GM13976 (cell line): ENCODE data around the gene DGKD.
"Not testable (repeated sequence)": the region's sequence is repeated elsewhere in the genome, so short reads cannot be mapped to it uniquely, and the experiment has no call there.

Experiments
- DNase-seq: peaks from one replicate; pipeline ENCODE4 v3.0.0; 2012; ENCODE audit warnings: low spot score
- in situ Hi-C: fragments of 300-500 bp; cut with MboI; formaldehyde crosslinking; loops from one replicate; pipeline ENCODE4 v1.12.0; 2022; ENCODE audit warnings: low sequenced_read_pairs, mixed read lengths, inconsistent platforms; ENCODE audit not compliant: unreplicated experiment
- TF ChIP-seq, protein P1 (sequence below): IDR thresholded peaks from 2 replicates; pipeline ENCODE4 v1.5.1; 2012; ENCODE audit warnings: borderline replicate concordance, mild to moderate bottlenecking; ENCODE audit not compliant: insufficient read depth; ENCODE audit errors: extremely low read depth, missing control alignments, control extremely low read depth

The DGKD gene

DNA sequence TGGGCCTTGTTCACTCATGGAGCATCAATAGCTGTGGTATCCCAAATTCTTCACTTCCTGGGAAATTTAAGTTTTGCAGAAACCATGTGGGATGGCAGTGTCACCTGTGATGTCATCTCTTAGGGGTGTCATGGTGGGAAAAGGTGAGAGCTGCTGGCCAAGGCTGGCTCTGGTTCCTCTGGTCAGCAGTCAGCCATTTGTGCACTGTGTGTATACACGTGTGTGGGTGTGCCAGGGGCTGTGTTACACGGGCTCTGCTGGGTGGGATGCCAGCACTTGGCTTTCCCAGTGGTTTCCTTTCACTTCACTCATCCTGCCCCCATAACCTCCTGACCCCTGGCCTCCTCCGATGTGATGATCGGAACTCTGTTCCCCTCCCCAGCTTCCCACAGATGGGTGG, 25.4 kb upstream of the DGKD start:
- in situ Hi-C loops = no loop called here
- TF ChIP-seq, protein P1, sequence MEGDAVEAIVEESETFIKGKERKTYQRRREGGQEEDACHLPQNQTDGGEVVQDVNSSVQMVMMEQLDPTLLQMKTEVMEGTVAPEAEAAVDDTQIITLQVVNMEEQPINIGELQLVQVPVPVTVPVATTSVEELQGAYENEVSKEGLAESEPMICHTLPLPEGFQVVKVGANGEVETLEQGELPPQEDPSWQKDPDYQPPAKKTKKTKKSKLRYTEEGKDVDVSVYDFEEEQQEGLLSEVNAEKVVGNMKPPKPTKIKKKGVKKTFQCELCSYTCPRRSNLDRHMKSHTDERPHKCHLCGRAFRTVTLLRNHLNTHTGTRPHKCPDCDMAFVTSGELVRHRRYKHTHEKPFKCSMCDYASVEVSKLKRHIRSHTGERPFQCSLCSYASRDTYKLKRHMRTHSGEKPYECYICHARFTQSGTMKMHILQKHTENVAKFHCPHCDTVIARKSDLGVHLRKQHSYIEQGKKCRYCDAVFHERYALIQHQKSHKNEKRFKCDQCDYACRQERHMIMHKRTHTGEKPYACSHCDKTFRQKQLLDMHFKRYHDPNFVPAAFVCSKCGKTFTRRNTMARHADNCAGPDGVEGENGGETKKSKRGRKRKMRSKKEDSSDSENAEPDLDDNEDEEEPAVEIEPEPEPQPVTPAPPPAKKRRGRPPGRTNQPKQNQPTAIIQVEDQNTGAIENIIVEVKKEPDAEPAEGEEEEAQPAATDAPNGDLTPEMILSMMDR = no peak
- no peak for DNase-seq

DNA sequence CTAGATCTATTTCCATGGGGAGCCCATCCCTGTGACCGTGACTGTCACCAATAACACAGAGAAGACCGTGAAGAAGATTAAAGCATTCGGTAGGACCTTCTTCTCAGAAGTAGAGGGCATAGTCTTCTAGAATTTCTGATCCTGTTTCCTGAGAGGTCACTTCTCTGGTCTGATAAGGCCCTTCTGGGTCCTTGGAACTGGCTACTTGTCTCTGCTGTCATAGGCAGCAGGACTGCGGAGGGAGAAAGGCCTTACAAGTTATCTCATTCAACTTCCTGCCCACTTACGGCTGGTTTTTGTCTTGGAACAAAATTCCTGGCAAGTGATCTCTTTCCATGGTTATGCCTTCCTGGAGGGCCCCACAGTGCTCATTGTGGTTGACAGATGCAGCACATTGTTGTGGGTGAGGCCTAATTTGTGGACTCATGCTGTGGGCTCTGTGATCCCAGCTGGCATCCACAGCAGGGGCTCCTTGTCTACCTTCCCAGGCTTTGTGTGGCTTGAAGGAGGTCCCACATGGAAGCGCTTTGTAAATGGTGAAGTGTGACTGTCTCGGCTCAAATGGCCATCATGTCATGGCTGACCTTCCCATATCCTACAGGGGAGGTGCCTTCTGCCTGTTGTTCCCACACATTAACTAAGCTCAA, 24.7 kb upstream of the DGKD start:
- in situ Hi-C loops = no loop called here
- no peak for DNase-seq
- TF ChIP-seq, protein P1 = no peak

DNA sequence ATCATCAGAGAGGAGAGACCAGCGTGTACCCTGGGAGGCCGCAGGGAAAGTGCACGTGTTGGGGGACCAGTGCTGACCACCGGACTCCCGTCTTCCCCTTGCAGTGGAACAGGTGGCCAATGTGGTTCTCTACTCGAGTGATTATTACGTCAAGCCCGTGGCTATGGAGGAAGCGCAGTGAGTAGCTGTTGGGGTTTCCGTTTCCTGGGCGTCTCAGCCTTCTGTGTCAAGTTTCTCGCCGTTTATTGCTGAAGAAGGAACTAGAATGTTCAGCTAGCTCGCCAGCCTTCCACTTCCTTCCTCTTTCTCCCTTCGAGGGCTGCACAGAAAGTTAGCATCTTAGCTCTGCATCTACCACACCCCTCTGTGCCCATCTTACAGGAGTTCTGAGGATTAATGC, 22.8 kb upstream of the DGKD start:
- in situ Hi-C loops = no loop called here
- peak; percentile 73 for DNase-seq
- TF ChIP-seq, protein P1 = no peak

DNA sequence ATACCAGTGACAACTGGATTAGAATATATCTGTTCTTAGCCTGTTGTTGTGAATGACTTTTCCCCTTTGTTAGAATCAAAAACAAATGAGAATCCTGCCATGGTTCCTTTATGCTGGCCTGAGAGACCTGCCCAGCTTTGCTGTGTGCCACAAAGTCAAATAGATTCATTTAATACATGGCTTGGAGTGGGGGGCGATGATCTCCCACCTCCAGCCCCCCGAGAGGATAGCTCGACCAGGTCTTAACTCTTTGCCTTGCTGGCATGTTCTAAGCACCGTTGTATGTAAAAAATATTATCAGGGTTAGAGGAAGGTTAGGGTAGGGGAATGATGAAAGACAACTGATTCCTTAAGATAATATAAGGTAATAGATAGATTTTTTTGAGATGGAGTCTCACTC, 22.2 kb upstream of the DGKD start:
- TF ChIP-seq, protein P1 = no peak
- in situ Hi-C loops = no loop called here
- no peak for DNase-seq

DNA sequence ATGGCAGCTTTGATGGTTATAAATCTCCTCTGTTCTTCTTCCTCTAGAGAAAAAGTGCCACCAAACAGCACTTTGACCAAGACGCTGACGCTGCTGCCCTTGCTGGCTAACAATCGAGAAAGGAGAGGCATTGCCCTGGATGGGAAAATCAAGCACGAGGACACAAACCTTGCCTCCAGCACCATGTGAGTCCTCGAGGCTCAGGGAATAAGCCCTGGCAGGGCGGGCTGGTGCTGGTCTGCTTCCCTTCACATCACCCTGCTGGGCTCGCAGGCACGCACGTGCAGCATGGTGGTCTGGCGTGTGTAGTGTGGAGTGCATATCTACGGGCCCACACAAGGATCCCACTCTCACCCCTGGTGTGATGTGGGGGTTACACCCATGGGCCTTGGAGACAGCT, 19.4 kb upstream of the DGKD start:
- in situ Hi-C loops = no loop called here
- TF ChIP-seq, protein P1 = no peak
- DNase-seq = no peak

DNA sequence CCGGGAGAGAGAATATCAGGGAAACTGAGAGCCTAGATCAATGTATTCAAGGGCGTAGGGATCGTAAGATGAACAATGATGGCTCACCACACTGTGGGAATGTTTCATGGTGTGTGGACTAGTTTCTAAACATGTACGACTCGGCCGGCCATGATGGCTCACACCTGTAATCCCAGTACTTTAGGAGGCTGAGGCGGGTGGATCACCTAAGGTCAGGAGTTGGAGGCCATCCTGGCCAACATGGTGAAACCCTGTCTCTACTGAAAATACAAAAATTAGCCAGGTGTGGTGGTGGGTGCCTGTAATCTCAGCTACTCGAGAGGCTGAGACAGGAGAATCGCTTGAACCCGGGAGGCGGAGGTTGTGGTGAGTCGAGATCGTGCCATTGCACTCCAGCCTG, 18.2 kb upstream of the DGKD start:
- in situ Hi-C loops, DNase-seq: not testable (repeated sequence)

DNA sequence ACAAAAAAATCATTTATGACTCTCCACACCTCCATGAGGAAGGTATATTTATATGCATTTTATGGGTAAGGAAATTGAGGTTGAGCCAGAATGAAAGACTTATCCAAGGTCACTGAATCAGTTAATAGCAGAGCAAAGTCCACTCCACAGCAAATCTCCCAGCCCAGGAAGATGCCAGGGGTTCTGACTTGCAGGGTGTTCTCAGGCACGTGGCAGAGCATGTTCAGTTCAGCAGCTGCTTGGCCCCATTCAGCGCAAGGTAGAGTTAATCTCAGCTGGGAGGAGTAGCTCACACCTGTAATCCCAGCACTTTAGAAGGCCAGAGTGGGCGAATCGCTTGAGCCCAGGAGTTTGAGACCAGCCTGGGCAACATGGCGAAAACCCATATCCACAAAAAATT, 17.8 kb upstream of the DGKD start:
- in situ Hi-C loops = no loop called here
- DNase-seq = no peak
- TF ChIP-seq, protein P1 = no peak

DNA sequence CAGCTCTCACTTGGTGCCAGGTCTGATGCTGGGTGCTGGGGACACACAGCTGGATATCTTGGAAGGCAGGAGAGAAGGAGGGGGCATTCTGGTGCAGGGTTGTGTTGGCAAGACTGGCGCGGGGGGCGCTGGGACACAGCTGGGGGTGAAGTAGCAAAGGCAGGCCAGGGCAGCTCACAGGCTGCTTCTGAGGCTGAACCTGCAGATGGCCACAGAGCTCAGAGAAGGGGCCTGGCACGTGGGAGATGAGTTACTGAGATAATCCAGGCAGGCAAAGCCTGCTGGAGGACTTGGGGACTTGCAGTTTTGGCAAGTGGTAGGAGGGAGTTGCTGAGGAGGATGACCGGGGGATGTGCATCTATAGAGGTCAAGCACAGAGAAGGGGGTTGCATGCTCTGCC, 16.2 kb upstream of the DGKD start:
- in situ Hi-C loops = no loop called here
- DNase-seq = no peak
- TF ChIP-seq, protein P1 = no peak
